Uterus (tissue), 2 donors: ENCODE results near the gene APOF.

Source experiments
- CTCF ChIP-seq, 4 experiments: fragments of 200-600 bp in 2 of 4; fragments of 450-650 bp in 2 of 4; sonication (generic) in 2 of 4; IDR thresholded peaks; one replicate each; pipeline ENCODE4 v1.5.1; 2016 to 2019; ENCODE audit warnings: antibody characterized with exemption in 4 of 4, mild to moderate bottlenecking in 2 of 4, moderate library complexity in 1 of 4
- POLR2A ChIP-seq, 2 donors: fragments of 450-650 bp; IDR thresholded peaks; one replicate each; pipeline ENCODE4 v1.6.1; 2016; ENCODE audit warnings: antibody characterized with exemption in 2 of 2, mild to moderate bottlenecking in 1 of 2, moderate library complexity in 1 of 2

DNA sequence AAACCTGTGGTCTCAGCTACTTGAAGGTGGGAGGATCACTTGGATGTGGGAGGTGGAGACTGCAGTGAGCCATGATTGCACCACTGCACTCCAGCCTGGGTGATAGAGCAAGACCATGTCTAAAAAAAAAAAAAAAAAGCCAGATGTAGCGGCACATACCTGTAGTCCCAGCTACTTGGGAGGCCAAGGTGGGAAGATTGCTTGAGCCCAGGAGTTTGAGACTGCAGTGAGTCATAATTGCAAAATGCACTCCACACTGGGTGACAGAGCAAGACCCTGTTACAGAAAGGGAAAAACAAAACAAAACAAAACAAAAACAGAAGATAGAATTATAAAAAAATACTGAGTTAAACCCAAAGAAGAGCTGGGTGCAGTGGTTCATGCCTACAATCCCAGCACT, 29.1 kb upstream of the APOF start:
- TF ChIP-seq POLR2A (IDR thresholded peaks at IDR 0.05) = no peak
- no peak for TF ChIP-seq CTCF (IDR thresholded peaks at IDR 0.05)
